Liver (tissue), 9 donors: ENCODE measurements around the gene ZNF792. TPM values are rescaled to one million over a fixed set of nuclear protein-coding genes. Genes with fewer than 3 reads are reported as not detected.
A peak's percentile ranks its signal among the peaks of the same experiment; 100 is the strongest.

Source experiments
- DNase-seq: peaks from one replicate; pipeline ENCODE4 v3.0.0-alpha.2; 2017; ENCODE audit warnings: low spot score
- H3K27ac ChIP-seq, 2 donors: one replicate each; pipeline ENCODE4 v1.7.0; 2013; ENCODE audit warnings: inconsistent platforms in 2 of 2, low read length in 2 of 2, control low read depth in 1 of 2, low read depth in 1 of 2, mild to moderate bottlenecking in 1 of 2
- H3K27me3 ChIP-seq, 4 donors: one replicate each; pipeline versions ENCODE4 v1.6.1 to v1.7.0; 2013; ENCODE audit warnings: low read length in 3 of 4, inconsistent platforms in 1 of 4, mild to moderate bottlenecking in 1 of 4, moderate library complexity in 1 of 4; ENCODE audit not compliant: control insufficient read depth in 4 of 4, insufficient read depth in 4 of 4
- H3K36me3 ChIP-seq, 4 donors: one replicate each; pipeline versions ENCODE4 v1.6.1 to v1.7.0; 2013; ENCODE audit warnings: low read length in 3 of 4, mild to moderate bottlenecking in 3 of 4, low read depth in 1 of 4, moderate library complexity in 1 of 4; ENCODE audit not compliant: control insufficient read depth in 4 of 4, insufficient read depth in 3 of 4
- H3K4me1 ChIP-seq, 4 donors: one replicate each; pipeline versions ENCODE4 v1.6.1 to v1.7.0; 2013; ENCODE audit warnings: low read length in 3 of 4, mild to moderate bottlenecking in 3 of 4, moderate library complexity in 1 of 4; ENCODE audit not compliant: control insufficient read depth in 4 of 4, insufficient read depth in 4 of 4
- H3K4me3 ChIP-seq, 3 donors: one replicate each; pipeline versions ENCODE4 v1.6.1 to v1.7.0; 2013; ENCODE audit warnings: low read length in 3 of 3, control low read depth in 1 of 3, low read depth in 1 of 3, mild to moderate bottlenecking in 1 of 3
- H3K9ac ChIP-seq, 2 donors: one replicate each; pipeline ENCODE4 v1.7.0; 2013; ENCODE audit warnings: low read length in 2 of 2, mild to moderate bottlenecking in 2 of 2, moderate library complexity in 2 of 2, control low read depth in 1 of 2, low read depth in 1 of 2
- H3K9me3 ChIP-seq, 4 donors: one replicate each; pipeline versions ENCODE4 v1.6.1 to v1.7.0; 2013; ENCODE audit warnings: low read length in 3 of 4; ENCODE audit not compliant: control insufficient read depth in 4 of 4
- EGR1 ChIP-seq, 2 donors: IDR thresholded peaks; 2 replicates each; pipeline ENCODE4 v1.6.1; 2016 to 2018; ENCODE audit warnings: antibody characterized with exemption in 2 of 2, low read depth in 2 of 2
- GABPA ChIP-seq, 2 donors: IDR thresholded peaks in 1 of 2; conservative IDR thresholded peaks in 1 of 2; 2 replicates each; pipeline ENCODE4 v1.6.1; 2016; ENCODE audit warnings: antibody characterized with exemption in 2 of 2, mild to moderate bottlenecking in 1 of 2, moderate library complexity in 1 of 2
- HNF4G ChIP-seq: IDR thresholded peaks from 2 replicates; pipeline ENCODE4 v1.6.1; 2016; ENCODE audit warnings: antibody characterized with exemption
- JUND ChIP-seq, 2 donors: IDR thresholded peaks; 2 replicates each; pipeline ENCODE4 v1.6.1; 2016; ENCODE audit warnings: antibody characterized with exemption in 2 of 2
- NR2F2 ChIP-seq: IDR thresholded peaks from 2 replicates; pipeline ENCODE4 v1.6.1; 2016; ENCODE audit warnings: antibody characterized with exemption
- RAD21 ChIP-seq, 2 donors: IDR thresholded peaks; 2 replicates each; pipeline ENCODE4 v1.6.1; 2016; ENCODE audit warnings: antibody characterized with exemption in 2 of 2, mild to moderate bottlenecking in 2 of 2
- RXRA ChIP-seq, 2 donors: IDR thresholded peaks; 2 replicates each; pipeline ENCODE4 v1.6.1; 2017 to 2018; ENCODE audit warnings: antibody characterized with exemption in 2 of 2, mild to moderate bottlenecking in 1 of 2
- SP1 ChIP-seq: IDR thresholded peaks from 2 replicates; pipeline ENCODE4 v1.6.1; 2018; ENCODE audit warnings: antibody characterized with exemption, mild to moderate bottlenecking
- TAF1 ChIP-seq: conservative IDR thresholded peaks from 2 replicates; pipeline ENCODE4 v1.6.1; 2016; ENCODE audit warnings: antibody characterized with exemption, mild to moderate bottlenecking
- YY1 ChIP-seq: IDR thresholded peaks from 2 replicates; pipeline ENCODE4 v1.6.1; 2016; ENCODE audit warnings: antibody characterized with exemption, mild to moderate bottlenecking
- WGBS: extraction: QIAGEN DNeasy Blood & Tissue Kit; methylation state at CpG from one replicate; pipeline ENCODE4 v1.1.7; 2013; 5-methylcytosine and 5-hydroxymethylcytosine counted together
- polyA plus RNA-seq, 2 donors: library from polyadenylated mRNA; stranded (reverse) in 1 of 2; unstranded in 1 of 2; fragments of 200-250 nt in 1 of 2; fragments of >200 nt in 1 of 2; fragmentation: Nextera tagmentation in 1 of 2; extraction: Ambion mirVana in 1 of 2; gene quantifications; one replicate each; pipeline versions ENCODE4 v1.2.1 to v1.2.3, GENCODE V29; 2013 to 2015
- total RNA-seq, 2 donors: library from RNA; depleted of rRNA; stranded (reverse); fragments of >200 nt; gene quantifications; one replicate each; pipeline ENCODE4 v1.2.3, GENCODE V29; 2014
- TF ChIP-seq, protein P1 (sequence below): IDR thresholded peaks from 2 replicates; pipeline ENCODE4 v1.6.1; 2016; ENCODE audit warnings: antibody characterized with exemption
- TF ChIP-seq, protein P2 (sequence below): IDR thresholded peaks from 2 replicates; pipeline ENCODE4 v1.6.1; 2016; ENCODE audit warnings: antibody characterized with exemption
- TF ChIP-seq, protein P3 (sequence below): IDR thresholded peaks from 2 replicates; pipeline ENCODE4 v1.6.1; 2016; ENCODE audit warnings: antibody characterized with exemption
- donor health status: healthy.
- donor health status: healthy.
- donor health status: healthy.
- donor health status: healthy.
- donor health status: healthy.

The ZNF792 gene
- total and polyA plus RNA-seq, 4 donors: 0.65 to 4.9 (median 3.1) TPM

DNA sequence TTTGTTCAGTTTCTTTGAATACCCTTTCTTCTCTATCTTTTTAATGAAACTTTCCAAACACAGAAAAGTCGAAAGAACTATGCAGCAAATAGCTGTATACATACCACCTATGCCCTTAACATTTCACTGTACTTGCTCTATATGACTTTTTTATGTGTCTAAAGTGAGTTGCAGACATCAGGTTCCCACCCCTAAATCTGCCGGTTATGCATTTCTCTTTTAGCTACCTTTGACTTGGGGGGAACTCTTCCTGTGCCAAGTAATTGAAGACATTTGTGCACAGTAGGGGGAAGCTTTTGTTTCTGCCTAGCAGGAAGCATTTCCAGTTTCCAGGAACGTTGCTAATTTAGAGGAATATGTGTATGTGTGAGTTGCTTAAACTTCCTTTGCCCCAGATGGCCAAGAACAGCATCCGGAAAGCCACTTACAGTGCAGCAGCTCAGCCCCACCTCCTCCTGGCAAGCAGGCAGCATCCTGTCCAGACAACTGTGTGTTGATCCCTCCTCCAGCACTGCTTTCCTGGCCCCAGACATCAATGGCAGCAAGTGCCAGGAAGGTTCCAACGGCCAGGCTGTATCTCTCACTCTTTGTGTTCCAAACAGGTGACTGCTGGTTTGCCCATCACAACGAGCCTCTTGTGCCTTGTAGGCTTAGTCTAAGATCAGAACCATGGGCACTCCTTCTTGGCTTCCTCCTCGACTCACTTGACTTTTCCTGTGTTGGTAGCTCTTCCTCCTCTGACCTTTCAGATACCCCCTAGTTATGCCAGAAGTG is 21.4 kb upstream of the ZNF792 start:
- Histone ChIP-seq H3K9ac (no peak overlapping the region), H3K27ac (peak overlapping the region in 1 of 2 donors; percentile 46), H3K27me3 (no peaks in the 10 kb centered on the region), H3K9me3 (no peaks in the 10 kb centered on the region), H3K4me3 (no peak overlapping the region), H3K4me1 (peaks cover 0 to 7% (median 4%) of the 10 kb centered on the region in 4 donors), H3K36me3 (no peaks in the 10 kb centered on the region)
- 30% methylated on average over 7 of the region's 7 CpGs for WGBS
- TF ChIP-seq EGR1 (IDR thresholded peaks at IDR 0.05; ENCODE audit: low read depth in 2 of 2) (no peak), NR2F2 (peak; percentile 89), YY1 (peak; percentile 36), TAF1 (no peak), SP1 (peak; percentile 43), RAD21 (IDR thresholded peaks at IDR 0.05) (peak in 1 of 2 donors; percentile 19)
- TF ChIP-seq, protein P1, sequence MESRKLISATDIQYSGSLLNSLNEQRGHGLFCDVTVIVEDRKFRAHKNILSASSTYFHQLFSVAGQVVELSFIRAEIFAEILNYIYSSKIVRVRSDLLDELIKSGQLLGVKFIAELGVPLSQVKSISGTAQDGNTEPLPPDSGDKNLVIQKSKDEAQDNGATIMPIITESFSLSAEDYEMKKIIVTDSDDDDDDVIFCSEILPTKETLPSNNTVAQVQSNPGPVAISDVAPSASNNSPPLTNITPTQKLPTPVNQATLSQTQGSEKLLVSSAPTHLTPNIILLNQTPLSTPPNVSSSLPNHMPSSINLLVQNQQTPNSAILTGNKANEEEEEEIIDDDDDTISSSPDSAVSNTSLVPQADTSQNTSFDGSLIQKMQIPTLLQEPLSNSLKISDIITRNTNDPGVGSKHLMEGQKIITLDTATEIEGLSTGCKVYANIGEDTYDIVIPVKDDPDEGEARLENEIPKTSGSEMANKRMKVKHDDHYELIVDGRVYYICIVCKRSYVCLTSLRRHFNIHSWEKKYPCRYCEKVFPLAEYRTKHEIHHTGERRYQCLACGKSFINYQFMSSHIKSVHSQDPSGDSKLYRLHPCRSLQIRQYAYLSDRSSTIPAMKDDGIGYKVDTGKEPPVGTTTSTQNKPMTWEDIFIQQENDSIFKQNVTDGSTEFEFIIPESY: no peak
- DNase-seq: no peak

DNA sequence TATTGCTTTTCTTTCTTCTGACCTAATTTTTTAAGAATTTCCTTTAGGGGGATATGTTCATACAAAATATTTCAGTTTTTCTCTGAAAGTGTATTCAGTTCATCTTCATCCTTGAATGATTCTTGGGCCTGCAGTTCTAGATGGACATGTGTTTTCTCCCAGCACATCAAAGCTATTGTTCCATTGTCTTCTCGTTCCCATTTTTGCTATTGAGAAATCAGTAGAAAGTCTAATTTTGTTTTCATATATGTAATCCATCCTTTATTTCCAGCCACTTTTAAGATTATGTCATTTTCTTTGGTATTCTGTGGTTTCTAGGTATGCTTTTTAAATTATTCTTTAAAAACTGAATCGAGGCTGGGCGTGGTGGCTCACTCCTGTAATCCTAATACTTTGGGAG is 20.3 kb upstream of the ZNF792 start:
- no peak for DNase-seq
- peaks cover 0 to 7% (median 4%) of the 10 kb centered on the region in 4 donors for H3K4me1 ChIP-seq
- H3K9me3 ChIP-seq: no peaks in the 10 kb centered on the region
- TF ChIP-seq RXRA (IDR thresholded peaks at IDR 0.05) (no peak), JUND (IDR thresholded peaks at IDR 0.05) (no peak)
- H3K27me3 ChIP-seq: no peaks in the 10 kb centered on the region
- H3K36me3 ChIP-seq: no peaks in the 10 kb centered on the region
- no peak overlapping the region for H3K27ac ChIP-seq
- H3K4me3 ChIP-seq: no peak overlapping the region
- H3K9ac ChIP-seq: no peak overlapping the region
- WGBS: 94% methylated on average over 3 of the region's 3 CpGs

DNA sequence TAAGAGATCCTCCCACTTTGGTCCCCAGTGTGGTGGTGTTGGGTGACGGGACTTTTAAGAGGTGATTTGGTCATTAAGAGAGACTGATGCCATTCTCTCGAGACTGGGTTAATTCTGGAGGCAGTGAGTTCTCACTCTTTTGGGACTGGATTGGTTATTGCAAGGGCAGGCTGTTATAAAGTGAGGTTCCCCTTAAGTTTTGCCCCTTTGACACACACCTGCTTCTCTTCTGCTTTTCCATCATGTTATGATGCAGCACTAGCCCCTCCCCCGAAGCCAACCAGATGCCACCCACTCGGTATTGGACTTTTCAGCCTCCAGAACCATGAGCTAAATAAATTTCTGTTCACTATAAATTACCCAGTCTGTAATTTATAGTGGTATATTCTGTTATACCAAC is 19.8 kb upstream of the ZNF792 start:
- Histone ChIP-seq H3K4me3 (no peak overlapping the region), H3K27ac (no peak overlapping the region), H3K9ac (no peak overlapping the region), H3K27me3 (no peaks in the 10 kb centered on the region), H3K9me3 (no peaks in the 10 kb centered on the region), H3K4me1 (peaks cover 0 to 7% (median 4%) of the 10 kb centered on the region in 4 donors), H3K36me3 (no peaks in the 10 kb centered on the region)
- WGBS: 91% methylated on average over 4 of the region's 4 CpGs
- TF ChIP-seq, protein P2, sequence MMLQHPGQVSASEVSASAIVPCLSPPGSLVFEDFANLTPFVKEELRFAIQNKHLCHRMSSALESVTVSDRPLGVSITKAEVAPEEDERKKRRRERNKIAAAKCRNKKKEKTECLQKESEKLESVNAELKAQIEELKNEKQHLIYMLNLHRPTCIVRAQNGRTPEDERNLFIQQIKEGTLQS: no peak
- TF ChIP-seq, protein P3, sequence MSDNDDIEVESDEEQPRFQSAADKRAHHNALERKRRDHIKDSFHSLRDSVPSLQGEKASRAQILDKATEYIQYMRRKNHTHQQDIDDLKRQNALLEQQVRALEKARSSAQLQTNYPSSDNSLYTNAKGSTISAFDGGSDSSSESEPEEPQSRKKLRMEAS: no peak
- TF ChIP-seq RAD21 (IDR thresholded peaks at IDR 0.05) (no peak), GABPA (IDR thresholded peaks at IDR 0.05 in 1 of 2, conservative IDR thresholded peaks at IDR 0.05 in 1 of 2) (no peak), HNF4G (no peak)
- no peak for DNase-seq
